Panc1 (cell line): Measurements from ENCODE around the gene DVL1. TPM values are rescaled to one million over a fixed set of nuclear protein-coding genes. Genes with fewer than 3 reads are reported as not detected.
A peak's percentile ranks its signal among the peaks of the same experiment; 100 is the strongest.

ENCODE experiments used
- ATAC-seq: fragments of 200-7000 bp; cut with Tn5 transposase; 2 replicates; pipeline ENCODE4 v1.9.1; 2020; ENCODE audit warnings: mild to moderate bottlenecking, moderate library complexity
- BruUV-seq: library from RNA; stranded (reverse); fragments of 400-500 nt; replicated peaks from 2 replicates; lab custom pipeline; 2021; lab: Mats Ljungman, UMichigan
- CTCF ChIA-PET: fragments of 300-600 bp; sonication (Branson Sonifier 250); formaldehyde crosslinking; loops from one replicate; lab custom pipeline; 2022; ENCODE audit warnings: antibody characterized with exemption; lab: Charles Lee
- POLR2A ChIA-PET: fragments of 300-600 bp; sonication (Branson Sonifier 250); formaldehyde crosslinking; loops from one replicate; lab custom pipeline; 2022; ENCODE audit warnings: antibody characterized with exemption; lab: Charles Lee
- DNase-seq: peaks from one replicate; pipeline ENCODE4 v3.0.0-alpha.2; 2010; ENCODE audit warnings: low read depth, low spot score
- H3K27ac ChIP-seq: 2 replicates; pipeline ENCODE4 v1.5.1; 2011; ENCODE audit warnings: mild to moderate bottlenecking, low read length, inconsistent platforms
- H3K27me3 ChIP-seq: fragments of 200-500 bp; sonication (Bioruptor generic); 2 replicates; pipeline ENCODE4 v1.6.0; 2014; ENCODE audit warnings: low read length, inconsistent platforms; ENCODE audit not compliant: control insufficient read depth, insufficient read depth
- H3K36me3 ChIP-seq: fragments of 200-500 bp; sonication (Bioruptor generic); 2 replicates; pipeline ENCODE4 v1.5.1; 2014; ENCODE audit warnings: inconsistent platforms, mild to moderate bottlenecking, low read length, moderate library complexity; ENCODE audit not compliant: control insufficient read depth, insufficient read depth
- H3K4me1 ChIP-seq: 2 replicates; pipeline ENCODE4 v1.5.1; 2011; ENCODE audit warnings: inconsistent platforms, mild to moderate bottlenecking, low read length, moderate library complexity; ENCODE audit not compliant: control insufficient read depth, insufficient read depth
- H3K4me3 ChIP-seq, 2 experiments: 2 replicates each; pipeline ENCODE4 v1.5.1; 2011 to 2012; ENCODE audit warnings: low read depth in 2 of 2, low read length in 2 of 2, mild to moderate bottlenecking in 2 of 2, inconsistent platforms in 1 of 2, moderate library complexity in 1 of 2
- H3K9me3 ChIP-seq: fragments of 200-500 bp; sonication (Bioruptor generic); 2 replicates; pipeline ENCODE4 v1.5.1; 2014; ENCODE audit warnings: low read depth, mild to moderate bottlenecking, inconsistent platforms, low read length, moderate library complexity; ENCODE audit not compliant: control insufficient read depth, insufficient read depth
- CTCF ChIP-seq: fragments of 450-650 bp; IDR thresholded peaks from 2 replicates; pipeline ENCODE4 v1.5.1; 2017; ENCODE audit warnings: mild to moderate bottlenecking
- POLR2AphosphoS5 ChIP-seq: IDR thresholded peaks from 2 replicates; pipeline ENCODE4 v1.6.1; 2012; ENCODE audit warnings: mild to moderate bottlenecking, low read depth, low read length, moderate library complexity
- REST ChIP-seq, 2 experiments: IDR thresholded peaks; 2 replicates each; pipeline ENCODE4 v1.6.1; 2011 to 2012; ENCODE audit warnings: low read depth in 2 of 2, control low read depth in 1 of 2, low read length in 1 of 2, mild to moderate bottlenecking in 1 of 2, moderate library complexity in 1 of 2; ENCODE audit not compliant: insufficient read depth in 1 of 2
- SIN3A ChIP-seq: IDR thresholded peaks from 2 replicates; pipeline ENCODE4 v1.6.1; 2012; ENCODE audit warnings: low read depth, mild to moderate bottlenecking, low read length, moderate library complexity, borderline replicate concordance; ENCODE audit not compliant: insufficient read depth
- TCF7L2 ChIP-seq: IDR thresholded peaks from 2 replicates; pipeline ENCODE4 v1.6.1; 2011; ENCODE audit warnings: mild to moderate bottlenecking, low read depth, low read length, inconsistent platforms
- in situ Hi-C: cut with HindIII; loops from 2 replicates; pipeline ENCODE4 v1.10.0; 2016; ENCODE audit warnings: low sequenced_read_pairs, low pct_unique_long_range_greater_than_20kb
- intact Hi-C: fragments of 100-400 bp; cut with micrococcal nuclease; formaldehyde crosslinking; loops from one replicate; pipeline ENCODE4 v1.10.0; 2022; ENCODE audit not compliant: unreplicated experiment
- total RNA-seq: library from RNA; stranded (reverse); gene quantifications from one replicate; pipeline ENCODE4 v1.2.1, GENCODE V29; 2021; ENCODE audit not compliant: unreplicated experiment

DVL1 gene
- total RNA-seq, 1 experiment from 2014 or later, result 144 TPM

DNA sequence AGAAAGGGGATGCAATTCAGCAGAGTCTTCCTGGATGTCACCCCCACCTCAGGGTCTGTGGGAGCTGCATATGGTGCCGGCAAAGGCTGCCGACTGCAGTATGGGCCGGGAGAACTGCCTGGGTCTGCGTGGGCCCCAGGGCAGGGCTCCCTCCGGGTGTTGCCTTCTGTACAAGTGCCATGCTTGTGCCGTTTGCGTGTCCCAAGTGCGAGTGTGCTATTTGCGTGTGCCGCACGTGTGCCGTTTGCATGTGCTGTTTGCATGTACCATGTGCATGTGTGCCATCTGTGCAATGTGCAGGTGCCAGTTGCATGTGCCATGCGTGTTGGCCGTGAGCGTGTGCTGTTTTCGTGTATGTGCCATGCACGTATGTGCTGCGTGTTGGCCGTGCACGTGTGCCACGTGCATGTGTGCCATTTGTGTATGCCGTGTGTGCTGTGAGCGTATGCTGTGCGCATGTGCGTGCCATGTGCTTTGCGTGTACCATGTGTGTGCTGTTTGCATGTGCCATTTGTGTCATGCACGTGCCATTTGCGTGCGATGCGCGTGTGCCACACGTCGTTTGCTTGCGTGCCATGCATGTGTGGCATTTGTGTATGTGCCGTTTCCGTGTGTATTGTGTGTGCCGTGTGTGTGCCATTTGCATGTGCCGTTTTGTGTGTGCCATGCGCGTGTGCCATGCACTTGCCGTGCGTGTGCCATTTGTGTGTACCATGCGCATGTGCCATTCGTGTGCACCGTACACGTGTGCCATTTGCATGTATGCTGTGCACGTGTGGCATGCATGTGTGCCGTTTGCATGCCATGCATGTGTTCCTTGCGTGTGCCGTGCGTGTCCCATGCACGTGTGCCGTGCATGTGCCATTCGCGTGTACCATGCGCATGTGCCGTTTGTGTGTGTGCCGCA lies 19.7 kb downstream of the DVL1 start:
- no peaks in the 10 kb centered on the region; the same call in 1 of the 2 replicates for H3K36me3 ChIP-seq
- BruUV-seq, result no TSS peak
- H3K4me1 ChIP-seq, result peaks cover 10% of the 10 kb centered on the region; the same call in 1 of the 2 replicates
- ChIA-PET POLR2A (no interaction called here), CTCF (no interaction called here)
- intact Hi-C loops (no loop called here), in situ Hi-C loops (no loop called here)
- no peak overlapping the region for H3K4me3 ChIP-seq
- DNase-seq (no peak), ATAC-seq (no peak)
- H3K27me3 ChIP-seq, result no peaks in the 10 kb centered on the region
- no peak overlapping the region for H3K27ac ChIP-seq
- TF ChIP-seq REST (IDR thresholded peaks at IDR 0.05; ENCODE audit: insufficient read depth in 1 of 2, low read depth in 2 of 2, low read length in 1 of 2) (0 out of 4 replicates have a peak, but pooled peaks of 1 of the 2 experiments have one; percentile 8), CTCF (no peak), POLR2AphosphoS5 (peak; percentile 54; the same call in 1 of the 2 replicates)
- H3K9me3 ChIP-seq, result no peaks in the 10 kb centered on the region

- no TSS peak for BruUV-seq
- Histone ChIP-seq H3K27me3 (no peaks in the 10 kb centered on the region), H3K4me1 (peaks cover 10% of the 10 kb centered on the region; the same call in 1 of the 2 replicates), H3K9me3 (no peaks in the 10 kb centered on the region), H3K4me3 (no peak overlapping the region), H3K36me3 (no peaks in the 10 kb centered on the region; the same call in 1 of the 2 replicates), H3K27ac (no peak overlapping the region)
- TF ChIP-seq POLR2AphosphoS5, result no peak
- no peak for TF ChIP-seq REST (IDR thresholded peaks at IDR 0.05; ENCODE audit: insufficient read depth in 1 of 2, low read depth in 2 of 2, low read length in 1 of 2)
- TF ChIP-seq TCF7L2, result no peak
- TF ChIP-seq CTCF, result no peak
- no peak for TF ChIP-seq SIN3A
- ATAC-seq (no peak), DNase-seq (no peak)
- intact Hi-C loops (no loop called here), in situ Hi-C loops (no loop called here)
- POLR2A ChIA-PET, result no interaction called here
- CTCF ChIA-PET, result no interaction called here
Measured at GRCh38 chr1:1328254-1328653, 21.0 kb downstream of the DVL1 start.
